ENCODE measurements around the gene SSBP4. TPM values are rescaled to one million over a fixed set of nuclear protein-coding genes. Genes with fewer than 3 reads are reported as not detected.

Gene SSBP4
- total RNA-seq, 2 donors from 2014 or later: 46.8 to 48.1 TPM

- Mint-ChIP-seq H3K4me1 (ENCODE audit: low read depth) (no peaks in the 10 kb centered on the region), H3K9me3 (no peaks in the 10 kb centered on the region), H3K27ac (peak overlapping the region; percentile 3), H3K4me3 (no peak overlapping the region), H3K27me3 (ENCODE audit: low read depth) (no peaks in the 10 kb centered on the region), H3K36me3 (ENCODE audit: insufficient read depth in 2 of 2) (peaks cover 1 to 14% of the 10 kb centered on the region in 2 donors)
- ATAC-seq (replicated peaks in 1 of 2) (no peak), DNase-seq (no peak)
Observed at GRCh38 chr19:18452386-18452785, 33.2 kb downstream of the SSBP4 start.

DNA sequence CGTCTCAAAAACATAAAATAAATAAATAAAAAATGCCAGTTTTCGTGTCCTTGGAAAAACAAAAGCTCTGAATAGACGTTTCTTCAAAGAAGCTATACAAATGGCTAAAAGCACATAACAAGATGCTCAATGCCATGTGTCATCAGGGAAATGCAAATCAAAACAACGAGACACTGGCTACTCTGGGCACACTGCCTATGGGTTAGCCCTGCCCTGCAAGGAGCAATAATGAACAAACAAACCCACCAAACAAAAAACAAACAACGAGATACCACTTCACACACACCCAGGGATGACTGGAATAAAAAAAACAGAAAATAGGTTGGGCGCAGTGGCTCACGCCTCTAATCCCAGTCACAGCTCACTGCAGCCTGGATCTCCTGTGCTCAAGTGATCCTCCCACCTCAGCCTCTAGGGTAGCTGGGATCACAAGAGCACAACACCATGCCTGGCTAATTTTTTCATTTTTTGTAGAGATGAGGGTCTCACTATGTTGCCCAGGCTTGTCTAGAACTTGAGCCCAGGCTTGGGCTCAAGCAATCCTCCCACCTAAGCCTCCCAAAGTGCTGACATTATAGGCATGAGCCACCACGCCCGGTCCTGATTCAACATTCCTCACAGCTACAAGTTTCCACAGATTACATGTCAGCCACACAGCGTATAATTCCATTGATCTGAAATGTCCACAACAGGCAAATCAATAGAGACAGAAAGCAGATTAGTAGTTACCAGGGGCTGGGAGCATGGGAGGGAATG lies 34.2 kb downstream of the SSBP4 start:
- Mint-ChIP-seq H3K27ac (no peak overlapping the region), H3K27me3 (ENCODE audit: low read depth) (no peaks in the 10 kb centered on the region), H3K9me3 (no peaks in the 10 kb centered on the region), H3K4me3 (no peak overlapping the region), H3K4me1 (ENCODE audit: low read depth) (no peaks in the 10 kb centered on the region), H3K36me3 (ENCODE audit: insufficient read depth in 2 of 2) (peaks cover 1 to 11% of the 10 kb centered on the region in 2 donors)
- no peak for ATAC-seq (replicated peaks in 1 of 2)
- no peak for DNase-seq

GRCh38 chr19:18456279-18456678 lies 37.1 kb downstream of the SSBP4 start:
- Mint-ChIP-seq H3K9me3 (no peaks in the 10 kb centered on the region), H3K4me1 (ENCODE audit: low read depth) (no peaks in the 10 kb centered on the region), H3K36me3 (ENCODE audit: insufficient read depth in 2 of 2) (peaks cover 0 to 4% of the 10 kb centered on the region in 2 donors), H3K27me3 (ENCODE audit: low read depth) (no peaks in the 10 kb centered on the region), H3K27ac (no peak overlapping the region), H3K4me3 (no peak overlapping the region)
- DNase-seq: no peak
- ATAC-seq (replicated peaks in 1 of 2): no peak

DNA sequence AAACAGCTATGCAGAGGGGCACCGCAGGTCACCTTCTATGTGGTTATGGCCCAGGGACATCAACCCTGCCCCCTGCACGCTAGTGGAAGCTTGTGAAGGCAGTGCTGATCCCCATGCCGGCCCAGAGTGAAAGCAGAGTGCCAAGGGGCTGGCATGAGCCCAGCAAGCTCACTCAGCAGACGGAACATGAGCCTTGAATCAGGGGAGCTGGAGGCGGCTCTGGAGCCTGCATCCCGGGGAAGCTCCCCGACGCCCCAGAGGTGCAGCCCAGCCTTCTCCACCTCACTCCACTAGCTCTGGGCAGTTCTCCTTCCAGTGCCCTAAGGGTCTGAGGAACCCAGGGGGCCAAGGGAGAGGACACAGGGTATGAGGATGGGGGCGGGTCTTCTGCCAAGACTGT lies 37.8 kb downstream of the SSBP4 start:
- Mint-ChIP-seq H3K27ac (no peak overlapping the region), H3K4me1 (ENCODE audit: low read depth) (no peaks in the 10 kb centered on the region), H3K27me3 (ENCODE audit: low read depth) (no peaks in the 10 kb centered on the region), H3K4me3 (no peak overlapping the region), H3K36me3 (ENCODE audit: insufficient read depth in 2 of 2) (peaks cover 0 to 7% of the 10 kb centered on the region in 2 donors), H3K9me3 (no peaks in the 10 kb centered on the region)
- DNase-seq (no peak), ATAC-seq (replicated peaks in 1 of 2) (no peak)

DNA sequence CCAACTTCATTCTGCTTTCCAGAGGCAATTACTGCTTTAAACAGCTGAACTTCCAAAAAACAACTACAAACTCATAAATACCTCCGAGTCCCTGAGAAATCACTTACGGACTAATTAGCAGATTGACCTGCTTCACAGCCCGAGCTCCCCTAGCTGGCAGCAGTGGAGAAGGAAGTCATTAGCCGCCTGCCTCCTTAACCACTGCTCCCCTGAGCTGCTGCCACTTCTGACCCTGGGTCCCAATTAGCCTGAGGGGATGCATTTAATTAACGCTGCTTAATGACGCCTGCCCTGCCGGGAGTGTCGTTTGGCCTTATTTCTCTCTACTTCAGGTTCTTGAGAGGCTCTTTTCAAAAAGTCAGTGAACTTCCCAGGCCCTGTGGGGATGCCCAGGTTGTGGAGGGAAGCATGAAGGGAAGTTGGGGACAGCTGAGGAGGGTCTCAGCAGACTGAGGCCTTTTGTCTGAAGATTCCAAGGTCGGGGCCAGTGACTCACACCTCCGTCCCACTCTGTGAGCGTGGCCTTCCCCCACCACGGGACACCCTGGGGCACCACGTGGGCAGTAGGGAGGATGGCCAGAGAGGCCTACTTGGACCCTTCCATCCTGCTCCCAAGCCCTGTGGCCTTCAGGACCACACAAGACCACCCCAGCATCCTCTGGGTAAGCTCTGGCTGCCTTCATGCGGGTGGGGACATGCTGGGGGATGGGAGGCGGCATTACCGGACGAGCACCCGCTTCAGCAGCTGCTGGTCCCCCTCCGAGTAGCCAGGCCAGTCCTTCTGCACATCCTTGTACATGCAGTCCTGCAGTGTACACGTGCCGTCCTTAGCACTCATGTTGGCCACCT lies 38.5 kb downstream of the SSBP4 start:
- DNase-seq (no peak), ATAC-seq (replicated peaks in 1 of 2) (no peak)
- Mint-ChIP-seq H3K4me1 (ENCODE audit: low read depth) (no peaks in the 10 kb centered on the region), H3K9me3 (no peaks in the 10 kb centered on the region), H3K27ac (no peak overlapping the region), H3K36me3 (ENCODE audit: insufficient read depth in 2 of 2) (peaks cover 0 to 7% of the 10 kb centered on the region in 2 donors), H3K4me3 (no peak overlapping the region), H3K27me3 (ENCODE audit: low read depth) (no peaks in the 10 kb centered on the region)

DNA sequence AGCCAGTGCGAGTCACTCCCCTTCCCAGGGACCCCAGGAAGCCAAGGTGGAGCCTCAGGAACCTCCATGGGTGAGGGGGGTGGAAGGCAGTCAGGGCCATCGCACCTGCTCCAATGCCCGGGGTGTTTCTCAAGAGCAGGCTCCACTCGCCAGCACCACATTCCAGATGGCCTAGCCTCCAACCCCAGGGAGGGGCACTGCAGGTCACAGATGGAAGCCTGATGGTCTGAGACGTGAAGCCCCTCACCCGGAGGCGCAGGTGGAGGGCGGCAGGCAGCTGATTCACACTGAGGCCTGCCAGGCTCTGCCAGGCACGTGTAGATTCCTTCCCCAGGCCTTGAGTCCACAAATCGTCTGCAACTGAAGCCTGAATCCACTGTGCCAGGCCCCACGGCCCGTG lies 41.7 kb downstream of the SSBP4 start:
- no peak for DNase-seq
- ATAC-seq (replicated peaks in 1 of 2): no peak
- H3K27me3 Mint-ChIP-seq (ENCODE audit: low read depth): no peaks in the 10 kb centered on the region
- H3K36me3 Mint-ChIP-seq (ENCODE audit: insufficient read depth in 2 of 2): peaks cover 2 to 6% of the 10 kb centered on the region in 2 donors
- H3K4me1 Mint-ChIP-seq (ENCODE audit: low read depth): peaks cover 6% of the 10 kb centered on the region
- H3K27ac Mint-ChIP-seq: no peak overlapping the region
- H3K9me3 Mint-ChIP-seq: no peaks in the 10 kb centered on the region
- H3K4me3 Mint-ChIP-seq: no peak overlapping the region

DNA sequence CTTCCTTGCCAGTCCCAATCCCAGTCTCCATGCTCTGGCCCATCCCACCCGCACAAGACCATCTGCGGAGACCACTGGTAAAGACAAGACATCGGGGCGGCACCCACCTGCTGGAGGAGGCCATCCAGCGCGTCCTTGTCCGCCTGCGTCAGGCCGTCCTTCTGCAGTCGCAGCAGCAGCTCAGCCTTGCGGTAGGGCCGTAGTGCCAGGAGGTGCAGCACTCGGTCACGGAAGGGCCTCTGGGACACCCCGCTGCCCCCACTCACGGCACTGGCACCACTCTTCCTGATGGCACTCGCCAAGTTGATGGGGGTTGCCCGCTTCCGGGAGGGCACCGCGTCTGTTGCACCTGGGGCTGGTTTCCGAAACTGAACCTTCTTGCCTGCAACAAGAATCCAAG lies 42.3 kb downstream of the SSBP4 start:
- Mint-ChIP-seq H3K36me3 (ENCODE audit: insufficient read depth in 2 of 2) (peaks cover 2 to 3% of the 10 kb centered on the region in 2 donors), H3K4me1 (ENCODE audit: low read depth) (peaks cover 6% of the 10 kb centered on the region), H3K27me3 (ENCODE audit: low read depth) (no peaks in the 10 kb centered on the region), H3K27ac (no peak overlapping the region), H3K4me3 (no peak overlapping the region), H3K9me3 (no peaks in the 10 kb centered on the region)
- no peak for ATAC-seq (replicated peaks in 1 of 2)
- DNase-seq: no peak

GRCh38 chr19:18464646-18465045 lies 45.4 kb downstream of the SSBP4 start:
- Mint-ChIP-seq H3K9me3 (no peaks in the 10 kb centered on the region), H3K27me3 (ENCODE audit: low read depth) (no peaks in the 10 kb centered on the region), H3K4me1 (ENCODE audit: low read depth) (peaks cover 16% of the 10 kb centered on the region), H3K4me3 (no peak overlapping the region), H3K36me3 (ENCODE audit: insufficient read depth in 2 of 2) (peaks cover 2 to 3% of the 10 kb centered on the region in 2 donors), H3K27ac (no peak overlapping the region)
- DNase-seq (no peak), ATAC-seq (replicated peaks in 1 of 2) (no peak)

DNA sequence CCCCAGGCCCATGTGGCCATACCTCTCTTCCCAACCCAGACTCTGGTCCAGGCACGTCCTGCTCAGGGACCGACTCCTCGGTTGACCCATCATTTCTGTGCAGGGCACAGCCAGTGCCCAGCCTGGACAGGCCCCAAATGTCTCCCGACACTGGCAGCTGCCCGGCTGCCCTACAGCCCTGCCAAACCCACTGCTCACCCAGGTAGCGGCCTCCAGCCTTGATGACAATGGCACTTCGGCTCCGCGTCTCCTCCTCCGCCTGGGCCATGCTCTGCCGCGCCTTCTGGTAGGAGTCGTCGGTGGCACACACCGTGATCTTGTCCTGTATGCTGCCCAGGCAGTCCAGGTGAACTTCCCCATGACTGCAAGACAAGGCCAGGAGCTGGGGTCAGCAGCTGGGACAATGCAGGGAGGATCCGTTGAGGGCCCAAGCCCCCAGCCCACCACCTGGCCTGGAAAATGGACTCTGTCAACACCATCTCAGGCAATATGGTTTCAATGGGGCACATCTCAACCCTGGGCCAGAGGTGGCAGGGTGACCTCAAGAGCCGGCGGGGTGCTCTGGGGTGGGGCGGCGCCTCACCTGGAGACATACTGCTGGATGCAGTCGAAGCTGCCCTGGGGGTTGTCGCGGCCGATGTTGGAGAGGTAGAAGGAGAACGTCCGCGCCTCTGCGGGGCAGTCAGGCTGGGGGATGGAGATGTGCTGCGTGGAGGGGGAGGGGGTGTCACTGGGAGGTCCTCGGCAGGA lies 46.2 kb downstream of the SSBP4 start:
- H3K27ac Mint-ChIP-seq: no peak overlapping the region
- H3K4me3 Mint-ChIP-seq: no peak overlapping the region

GRCh38 chr19:18465964-18466339 lies 46.8 kb downstream of the SSBP4 start:
- no peak overlapping the region for H3K27ac Mint-ChIP-seq
- H3K9me3 Mint-ChIP-seq: no peaks in the 10 kb centered on the region
- peaks cover 19% of the 10 kb centered on the region for H3K4me1 Mint-ChIP-seq (ENCODE audit: low read depth)
- H3K27me3 Mint-ChIP-seq (ENCODE audit: low read depth): no peaks in the 10 kb centered on the region
- H3K36me3 Mint-ChIP-seq (ENCODE audit: insufficient read depth in 2 of 2): peaks cover 2 to 3% of the 10 kb centered on the region in 2 donors
- no peak for DNase-seq
- H3K4me3 Mint-ChIP-seq: no peak overlapping the region
- no peak for ATAC-seq (replicated peaks in 1 of 2)

More for the DNA sequence above, 46.2 kb downstream of the SSBP4 start:
- no peaks in the 10 kb centered on the region for H3K27me3 Mint-ChIP-seq (ENCODE audit: low read depth)
- H3K36me3 Mint-ChIP-seq (ENCODE audit: insufficient read depth in 2 of 2): peaks cover 2 to 3% of the 10 kb centered on the region in 2 donors
- no peaks in the 10 kb centered on the region for H3K9me3 Mint-ChIP-seq
- ATAC-seq (replicated peaks in 1 of 2) (no peak), DNase-seq (no peak)
- H3K4me1 Mint-ChIP-seq (ENCODE audit: low read depth): peaks cover 19% of the 10 kb centered on the region

- no peak overlapping the region for H3K4me3 Mint-ChIP-seq
- no peak for DNase-seq
- H3K36me3 Mint-ChIP-seq (ENCODE audit: insufficient read depth in 2 of 2): peaks cover 2 to 3% of the 10 kb centered on the region in 2 donors
- peaks cover 19% of the 10 kb centered on the region for H3K4me1 Mint-ChIP-seq (ENCODE audit: low read depth)
- H3K27me3 Mint-ChIP-seq (ENCODE audit: low read depth): no peaks in the 10 kb centered on the region
- ATAC-seq (replicated peaks in 1 of 2): no peak
- no peak overlapping the region for H3K27ac Mint-ChIP-seq
- no peaks in the 10 kb centered on the region for H3K9me3 Mint-ChIP-seq
Observed at GRCh38 chr19:18466354-18466753, 47.2 kb downstream of the SSBP4 start.

GRCh38 chr19:18467978-18468377 lies 48.8 kb downstream of the SSBP4 start:
- Mint-ChIP-seq H3K27me3 (ENCODE audit: low read depth) (no peaks in the 10 kb centered on the region), H3K9me3 (no peaks in the 10 kb centered on the region), H3K36me3 (ENCODE audit: insufficient read depth in 2 of 2) (peaks cover 0 to 1% of the 10 kb centered on the region in 2 donors), H3K27ac (peak overlapping the region; percentile 8), H3K4me3 (no peak overlapping the region), H3K4me1 (ENCODE audit: low read depth) (peaks cover 19% of the 10 kb centered on the region)
- no peak for DNase-seq
- no peak for ATAC-seq (replicated peaks in 1 of 2)

DNA sequence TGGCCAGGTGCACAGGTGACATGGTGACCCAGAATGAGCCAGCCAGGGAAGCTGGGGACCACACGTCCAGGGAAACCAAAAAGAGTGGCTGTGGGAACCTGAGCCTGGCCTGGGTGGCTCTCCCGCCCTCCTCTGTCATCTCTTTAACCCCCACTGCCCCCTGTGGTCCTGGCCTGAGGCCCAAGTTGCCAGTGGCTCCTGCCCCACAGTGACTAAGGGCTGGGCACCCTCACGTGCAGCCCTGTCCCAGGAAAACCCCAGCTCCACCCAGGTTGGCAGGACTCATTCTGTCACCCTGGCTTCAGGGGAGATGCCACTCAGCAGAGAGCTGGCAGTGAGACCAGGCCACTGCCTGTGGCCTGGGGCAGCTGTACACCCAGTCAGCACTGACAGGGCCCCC lies 49.3 kb downstream of the SSBP4 start:
- no peak for DNase-seq
- H3K9me3 Mint-ChIP-seq: no peaks in the 10 kb centered on the region
- H3K27me3 Mint-ChIP-seq (ENCODE audit: low read depth): no peaks in the 10 kb centered on the region
- H3K36me3 Mint-ChIP-seq (ENCODE audit: insufficient read depth in 2 of 2): no peaks in the 10 kb centered on the region
- H3K4me3 Mint-ChIP-seq: no peak overlapping the region
- no peak for ATAC-seq (replicated peaks in 1 of 2)
- H3K27ac Mint-ChIP-seq: no peak overlapping the region
- peaks cover 19% of the 10 kb centered on the region for H3K4me1 Mint-ChIP-seq (ENCODE audit: low read depth)

All from activated T-cell treated with anti-CD3 and anti-CD28 coated beads, Interleukin-2, amount 50 U/mL, for 72 hours (primary cell).